Glutamatergic neuron (in vitro differentiated cells): ENCODE data around the gene EP300. TPM values are rescaled to one million over a fixed set of nuclear protein-coding genes. Genes with fewer than 3 reads are reported as not detected.

ENCODE experiments used
- DNase-seq: peaks from one replicate; pipeline ENCODE4 v3.0.0; 2022
- H3K27ac Mint-ChIP-seq: one replicate; pipeline ENCODE4 v1.8.0; 2020; ENCODE audit warnings: mild to moderate bottlenecking, mixed read lengths, inconsistent platforms; ENCODE audit not compliant: unreplicated experiment
- H3K27me3 Mint-ChIP-seq: one replicate; pipeline ENCODE4 v1.8.0; 2020; ENCODE audit warnings: mild to moderate bottlenecking, moderate library complexity, mixed read lengths, inconsistent platforms; ENCODE audit not compliant: unreplicated experiment
- H3K36me3 Mint-ChIP-seq: one replicate; pipeline ENCODE4 v1.8.0; 2020; ENCODE audit warnings: mild to moderate bottlenecking, mixed read lengths, inconsistent platforms; ENCODE audit not compliant: unreplicated experiment
- H3K4me1 Mint-ChIP-seq: one replicate; pipeline ENCODE4 v1.8.0; 2020; ENCODE audit warnings: mild to moderate bottlenecking, low read depth, mixed read lengths, inconsistent platforms; ENCODE audit not compliant: unreplicated experiment
- H3K4me3 Mint-ChIP-seq: one replicate; pipeline ENCODE4 v1.8.0; 2020; ENCODE audit warnings: mild to moderate bottlenecking, mixed read lengths, inconsistent platforms; ENCODE audit not compliant: unreplicated experiment
- H3K9me3 Mint-ChIP-seq: one replicate; pipeline ENCODE4 v1.8.0; 2020; ENCODE audit warnings: mild to moderate bottlenecking, moderate library complexity, mixed read lengths, inconsistent platforms; ENCODE audit not compliant: unreplicated experiment
- total RNA-seq: library from RNA; stranded (reverse); fragmentation: NEBNext Ultra II Directional; extraction: Animal tissue kit (Norgen Biotek cat#: 25700); gene quantifications from one replicate; pipeline ENCODE4 v1.2.1, GENCODE V29; 2021; ENCODE audit not compliant: unreplicated experiment
- TF ChIP-seq, protein P1 (sequence below): fragments of 200-600 bp; sonication (generic); IDR thresholded peaks from one replicate; pipeline ENCODE4 v1.5.0; 2021; ENCODE audit not compliant: partially characterized antibody, unreplicated experiment

Gene EP300
- total RNA-seq, 1 donor from 2014 or later: 127 TPM

GRCh38 chr22:41147722-41148121 lies 55.3 kb downstream of the EP300 start:
- no peak overlapping the region for H3K4me3 Mint-ChIP-seq
- peaks cover 1% of the 10 kb centered on the region for H3K9me3 Mint-ChIP-seq
- H3K36me3 Mint-ChIP-seq: peaks cover 6% of the 10 kb centered on the region
- DNase-seq: no peak
- H3K4me1 Mint-ChIP-seq: no peaks in the 10 kb centered on the region
- TF ChIP-seq, protein P1, sequence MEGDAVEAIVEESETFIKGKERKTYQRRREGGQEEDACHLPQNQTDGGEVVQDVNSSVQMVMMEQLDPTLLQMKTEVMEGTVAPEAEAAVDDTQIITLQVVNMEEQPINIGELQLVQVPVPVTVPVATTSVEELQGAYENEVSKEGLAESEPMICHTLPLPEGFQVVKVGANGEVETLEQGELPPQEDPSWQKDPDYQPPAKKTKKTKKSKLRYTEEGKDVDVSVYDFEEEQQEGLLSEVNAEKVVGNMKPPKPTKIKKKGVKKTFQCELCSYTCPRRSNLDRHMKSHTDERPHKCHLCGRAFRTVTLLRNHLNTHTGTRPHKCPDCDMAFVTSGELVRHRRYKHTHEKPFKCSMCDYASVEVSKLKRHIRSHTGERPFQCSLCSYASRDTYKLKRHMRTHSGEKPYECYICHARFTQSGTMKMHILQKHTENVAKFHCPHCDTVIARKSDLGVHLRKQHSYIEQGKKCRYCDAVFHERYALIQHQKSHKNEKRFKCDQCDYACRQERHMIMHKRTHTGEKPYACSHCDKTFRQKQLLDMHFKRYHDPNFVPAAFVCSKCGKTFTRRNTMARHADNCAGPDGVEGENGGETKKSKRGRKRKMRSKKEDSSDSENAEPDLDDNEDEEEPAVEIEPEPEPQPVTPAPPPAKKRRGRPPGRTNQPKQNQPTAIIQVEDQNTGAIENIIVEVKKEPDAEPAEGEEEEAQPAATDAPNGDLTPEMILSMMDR: no peak
- H3K27ac Mint-ChIP-seq: peak overlapping the region; percentile 11
- peaks cover 2% of the 10 kb centered on the region for H3K27me3 Mint-ChIP-seq

DNA sequence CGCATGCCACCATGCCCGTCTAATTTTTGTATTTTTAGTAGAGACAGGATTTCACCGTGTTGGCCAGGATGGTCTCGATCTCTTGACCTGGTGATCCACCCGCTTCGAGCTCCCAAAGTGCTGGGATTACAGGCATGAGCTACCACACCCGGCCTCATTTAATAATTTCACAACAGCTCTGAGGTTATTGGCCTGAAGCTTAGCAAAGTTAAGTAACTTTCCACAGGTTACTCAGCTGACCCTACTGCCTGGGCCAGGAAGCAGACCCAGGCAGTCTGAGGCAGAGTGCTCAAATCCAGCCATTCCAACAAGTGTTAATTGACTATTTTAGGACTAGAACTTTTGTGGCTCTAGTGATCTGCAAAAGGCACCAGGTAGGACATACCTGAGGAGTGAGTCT lies 60.5 kb downstream of the EP300 start:
- H3K4me1 Mint-ChIP-seq: no peaks in the 10 kb centered on the region
- TF ChIP-seq, protein P1: no peak
- DNase-seq: no peak
- no peak overlapping the region for H3K4me3 Mint-ChIP-seq
- peaks cover 6% of the 10 kb centered on the region for H3K36me3 Mint-ChIP-seq
- H3K9me3 Mint-ChIP-seq: no peaks in the 10 kb centered on the region
- H3K27ac Mint-ChIP-seq: no peak overlapping the region
- peaks cover 7% of the 10 kb centered on the region for H3K27me3 Mint-ChIP-seq

DNA sequence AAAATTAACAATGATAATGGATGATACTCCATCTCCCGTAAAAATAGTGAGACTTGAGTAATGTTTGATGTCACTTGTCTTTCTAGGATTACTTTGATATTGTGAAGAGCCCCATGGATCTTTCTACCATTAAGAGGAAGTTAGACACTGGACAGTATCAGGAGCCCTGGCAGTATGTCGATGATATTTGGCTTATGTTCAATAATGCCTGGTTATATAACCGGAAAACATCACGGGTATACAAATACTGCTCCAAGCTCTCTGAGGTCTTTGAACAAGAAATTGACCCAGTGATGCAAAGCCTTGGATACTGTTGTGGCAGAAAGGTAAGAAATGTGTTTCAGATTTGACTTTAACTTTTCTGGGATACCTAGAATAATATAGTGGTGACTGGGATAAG lies 64.7 kb downstream of the EP300 start:
- Mint-ChIP-seq H3K27ac (no peak overlapping the region), H3K4me3 (no peak overlapping the region), H3K4me1 (no peaks in the 10 kb centered on the region), H3K36me3 (no peaks in the 10 kb centered on the region), H3K27me3 (peaks cover 5% of the 10 kb centered on the region), H3K9me3 (no peaks in the 10 kb centered on the region)
- no peak for DNase-seq
- TF ChIP-seq, protein P1: no peak

DNA sequence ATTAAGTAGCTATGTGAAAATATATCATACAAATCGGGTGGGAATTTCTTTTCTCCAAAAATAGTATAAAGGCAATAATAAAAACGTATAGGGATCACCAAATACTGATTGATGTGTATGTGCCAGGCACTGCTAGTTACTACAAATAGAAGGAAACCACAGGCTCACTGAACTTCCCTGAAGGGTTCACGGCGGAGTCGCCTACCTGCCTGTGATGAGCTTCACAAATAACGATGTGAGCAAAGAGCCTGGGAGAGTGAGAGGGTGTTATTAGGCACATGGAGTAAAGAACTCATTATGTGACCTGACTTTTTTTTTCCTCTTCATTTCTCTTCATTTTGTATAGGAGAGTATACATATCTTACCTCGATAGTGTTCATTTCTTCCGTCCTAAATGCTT lies 76.8 kb downstream of the EP300 start:
- DNase-seq: no peak
- H3K36me3 Mint-ChIP-seq: no peaks in the 10 kb centered on the region
- H3K9me3 Mint-ChIP-seq: peaks cover 4% of the 10 kb centered on the region
- H3K27ac Mint-ChIP-seq: no peak overlapping the region
- H3K4me3 Mint-ChIP-seq: no peak overlapping the region
- TF ChIP-seq, protein P1: no peak
- peaks cover 2% of the 10 kb centered on the region for H3K27me3 Mint-ChIP-seq
- H3K4me1 Mint-ChIP-seq: no peaks in the 10 kb centered on the region

- Mint-ChIP-seq H3K27ac (no peak overlapping the region), H3K27me3 (peaks cover 7% of the 10 kb centered on the region), H3K4me1 (no peaks in the 10 kb centered on the region), H3K4me3 (no peak overlapping the region), H3K9me3 (peaks cover 6% of the 10 kb centered on the region), H3K36me3 (no peaks in the 10 kb centered on the region)
- TF ChIP-seq, protein P1: no peak
- no peak for DNase-seq
Measured at GRCh38 chr22:41171996-41172395, 79.6 kb downstream of the EP300 start.
